ENCODE results near the gene BORCS6.

BORCS6 gene

DNA sequence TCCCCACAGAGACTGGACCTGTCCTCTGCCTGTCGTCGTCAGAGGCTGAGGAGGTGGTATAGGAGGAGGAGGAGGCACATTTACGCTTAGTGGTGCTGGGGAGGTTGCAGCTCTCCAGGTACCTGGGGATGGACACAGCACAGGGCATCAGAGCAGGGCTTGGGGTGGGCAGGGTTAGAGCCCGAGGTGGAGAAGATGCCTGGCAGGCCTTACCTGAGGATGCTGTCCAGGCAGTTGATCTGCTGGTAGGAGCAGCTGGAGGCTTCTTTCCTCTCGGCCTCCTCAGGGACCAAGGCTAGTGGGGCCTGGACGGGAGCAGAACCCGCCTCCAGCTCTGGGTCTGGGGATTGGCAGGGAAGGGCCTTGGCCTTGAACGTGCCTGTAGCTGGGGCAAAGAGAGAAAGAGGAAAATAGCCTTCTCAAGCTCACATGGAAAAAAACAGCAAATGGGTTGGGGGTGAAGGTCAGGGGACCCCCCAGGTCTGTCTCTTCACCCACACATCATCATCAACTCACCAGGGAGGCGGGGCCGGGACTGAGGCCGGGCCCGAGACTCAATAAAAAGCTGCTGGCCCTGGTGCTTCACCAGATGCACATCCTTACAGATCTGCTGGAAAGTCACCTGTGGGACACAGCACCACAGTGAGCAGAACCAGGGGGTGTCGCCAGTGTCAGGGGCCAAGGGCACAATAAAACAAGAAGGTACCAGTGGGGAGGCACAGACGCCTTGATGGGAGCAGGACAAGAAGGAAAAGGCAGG lies 43.4 kb downstream of the BORCS6 start:
- FAIRE-seq (no peak), DNase-seq (ENCODE audit: extremely low spot score, insufficient read length, low read depth) (no peak)

DNA sequence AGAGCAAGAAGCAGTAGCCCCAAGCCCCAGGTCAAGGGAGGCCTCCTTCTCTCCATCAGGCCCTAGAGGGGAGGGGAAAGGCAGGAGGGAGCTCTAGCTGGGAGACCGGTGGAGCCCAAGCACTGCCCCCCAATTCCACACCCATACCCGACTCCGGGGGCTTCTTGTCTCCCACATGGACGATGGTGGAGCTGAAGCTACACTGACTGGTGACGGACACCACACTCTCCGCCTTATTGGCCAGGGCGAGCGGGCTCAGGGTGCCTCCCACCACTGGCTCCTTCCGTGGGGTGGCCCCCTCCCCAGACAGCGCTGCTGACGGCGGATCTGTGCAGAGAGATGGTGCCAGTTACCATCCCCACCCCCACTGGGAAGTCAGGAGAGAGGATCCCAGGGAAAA lies 44.2 kb downstream of the BORCS6 start:
- no peak for FAIRE-seq
- no peak for DNase-seq (ENCODE audit: extremely low spot score, insufficient read length, low read depth)

DNA sequence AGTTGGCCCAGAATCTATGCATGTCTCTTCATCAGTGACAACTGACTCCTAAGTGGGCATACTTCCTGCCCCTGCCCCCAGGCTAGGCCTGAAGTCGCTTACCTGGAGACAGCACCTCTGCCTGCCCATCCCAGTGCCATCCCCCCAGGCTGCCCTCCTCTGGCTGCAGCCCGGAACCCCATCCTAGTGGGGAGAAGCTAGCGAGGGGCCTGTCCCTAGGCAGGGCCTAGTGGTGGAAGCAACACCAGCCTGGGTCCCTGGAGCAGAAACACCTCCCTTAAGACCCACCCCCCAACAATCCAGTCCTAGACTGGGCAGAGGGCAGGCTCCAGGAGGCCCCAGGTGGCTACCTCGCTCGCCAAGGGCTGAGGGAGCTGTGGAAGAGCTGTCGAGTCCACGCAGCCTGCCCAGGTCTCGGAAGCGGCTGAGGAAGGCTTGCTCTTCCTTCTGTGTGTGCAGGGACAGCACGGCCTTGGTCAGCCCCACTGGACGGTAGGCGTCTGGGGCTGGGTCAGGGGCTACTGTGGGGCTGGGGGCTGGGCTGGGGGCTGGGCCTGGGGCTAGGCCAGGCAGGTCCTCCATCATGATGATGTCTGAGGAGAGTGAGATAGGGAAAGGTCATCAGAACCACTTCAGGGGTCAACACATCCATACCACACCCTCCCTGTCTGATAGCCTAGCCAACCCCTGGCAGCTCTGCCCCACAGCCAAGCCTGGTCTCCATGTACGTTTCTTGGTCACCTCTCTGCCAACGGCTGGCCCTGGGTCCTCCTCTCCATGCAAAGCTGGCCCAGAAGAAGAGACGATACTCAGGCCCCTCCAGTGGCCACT lies 45.4 kb downstream of the BORCS6 start:
- no peak for DNase-seq (ENCODE audit: extremely low spot score, insufficient read length, low read depth)
- no peak for FAIRE-seq

DNA sequence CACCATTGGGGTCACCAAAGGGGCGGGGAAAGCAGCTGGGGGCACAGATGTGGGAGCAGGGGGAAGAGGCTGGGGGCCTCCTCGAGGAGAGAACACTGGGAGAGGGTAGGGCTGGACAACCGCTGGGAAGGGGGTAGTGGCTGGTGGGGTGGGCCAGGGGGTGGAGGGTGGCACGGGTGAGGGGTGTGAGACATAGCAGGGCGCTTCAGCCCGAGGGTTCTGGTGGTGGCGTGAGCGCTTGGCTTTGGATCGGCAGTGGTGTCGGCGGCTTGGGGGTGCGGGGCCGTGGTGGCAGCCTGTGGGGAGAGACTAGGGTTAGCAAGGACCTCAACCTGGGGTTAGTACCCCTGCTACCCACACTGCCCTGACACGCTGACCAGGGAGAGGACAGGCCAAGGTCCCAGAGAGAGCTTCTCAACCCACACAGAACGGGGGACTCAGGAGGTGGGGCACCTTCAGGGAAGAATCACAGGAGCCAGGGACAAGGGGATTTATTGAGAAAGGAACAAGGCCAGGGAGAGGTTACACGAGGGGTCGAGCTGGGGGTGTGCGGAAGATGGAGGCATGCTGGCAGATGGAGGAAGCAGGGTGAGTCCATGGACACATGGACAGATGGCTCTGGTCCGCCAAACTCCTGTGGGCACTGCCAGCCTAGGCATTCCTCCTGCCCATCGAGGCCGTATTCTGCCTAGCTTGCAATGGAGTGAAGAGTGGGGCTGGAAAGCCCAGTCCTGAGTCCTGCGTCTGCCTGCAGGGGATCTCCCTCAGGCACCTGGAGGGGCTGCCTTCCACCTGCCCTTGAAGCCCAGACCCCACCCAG lies 46.2 kb downstream of the BORCS6 start:
- no peak for FAIRE-seq
- DNase-seq (ENCODE audit: extremely low spot score, insufficient read length, low read depth): no peak

DNA sequence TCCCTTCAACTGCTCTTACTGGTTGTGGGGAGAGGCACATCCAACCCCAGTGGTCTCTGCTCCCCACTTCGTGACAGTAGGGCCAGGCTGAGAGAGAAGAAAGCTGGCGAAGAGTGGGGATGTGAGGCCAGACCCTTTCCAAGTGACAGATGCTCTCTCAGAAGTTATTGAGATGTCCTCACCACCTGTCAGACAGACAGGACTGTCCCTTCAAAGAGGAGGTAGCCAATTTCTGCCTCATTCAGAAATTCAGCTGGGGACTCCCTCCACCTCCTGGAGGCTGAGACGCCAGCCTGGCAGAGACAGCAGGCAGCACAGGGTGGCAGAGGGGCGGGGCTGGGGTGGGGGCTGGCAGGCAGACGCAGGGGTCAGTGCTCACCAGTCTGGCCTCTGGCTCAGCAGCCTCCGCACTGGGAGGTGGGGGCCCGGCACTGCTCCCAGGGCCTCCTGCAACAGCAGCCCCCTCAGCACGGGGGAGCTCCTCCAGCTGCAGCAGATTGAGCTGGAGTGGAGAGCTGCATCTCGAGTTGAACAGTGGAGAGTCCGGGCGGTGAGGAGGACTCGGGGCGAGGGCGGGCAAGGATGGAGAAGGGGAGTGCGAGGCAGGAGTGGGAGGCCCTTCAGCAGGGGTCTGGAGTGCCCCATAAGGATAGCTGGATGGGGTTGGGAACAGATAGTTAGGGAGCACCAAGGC lies 46.9 kb downstream of the BORCS6 start:
- FAIRE-seq: no peak

DNA sequence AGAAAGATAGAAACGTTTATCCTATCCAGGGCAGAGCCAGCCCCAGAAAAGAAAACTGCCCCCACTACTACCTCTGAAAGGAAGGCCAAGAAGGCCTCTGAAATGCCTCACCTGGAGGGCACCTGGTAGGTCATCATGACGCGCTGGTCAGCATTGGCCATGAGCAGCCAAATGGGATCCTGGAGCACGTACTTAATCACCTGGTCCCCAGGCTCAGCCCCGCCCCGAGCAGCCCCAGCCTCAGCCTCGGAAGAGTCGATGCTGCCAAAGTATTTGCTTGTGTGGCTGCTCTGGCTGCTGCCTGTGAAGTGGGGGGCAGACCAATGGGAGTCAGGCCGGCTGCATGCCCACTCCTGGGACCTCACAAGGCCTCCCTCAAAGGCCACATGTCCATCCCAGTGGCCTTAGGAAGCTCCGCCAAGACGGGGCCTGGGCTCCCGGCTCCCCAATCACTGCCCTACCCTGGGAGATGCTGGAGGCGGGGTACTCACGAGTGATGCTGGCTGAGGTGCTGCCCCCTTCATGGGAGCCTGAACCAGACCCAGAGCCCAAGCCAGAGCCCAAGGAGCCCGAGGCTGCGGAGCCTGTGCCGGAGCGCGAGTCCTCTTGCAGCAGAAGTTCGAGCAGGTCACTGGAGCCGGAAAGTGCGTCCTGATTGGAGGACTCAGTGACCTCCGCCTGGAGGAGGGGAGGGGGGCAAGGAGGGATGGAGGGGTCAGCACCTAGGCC lies 47.7 kb downstream of the BORCS6 start:
- DNase-seq (ENCODE audit: extremely low spot score, insufficient read length, low read depth) (no peak), FAIRE-seq (no peak)

More for the DNA sequence above, 46.9 kb downstream of the BORCS6 start:
- DNase-seq (ENCODE audit: extremely low spot score, insufficient read length, low read depth): no peak

DNA sequence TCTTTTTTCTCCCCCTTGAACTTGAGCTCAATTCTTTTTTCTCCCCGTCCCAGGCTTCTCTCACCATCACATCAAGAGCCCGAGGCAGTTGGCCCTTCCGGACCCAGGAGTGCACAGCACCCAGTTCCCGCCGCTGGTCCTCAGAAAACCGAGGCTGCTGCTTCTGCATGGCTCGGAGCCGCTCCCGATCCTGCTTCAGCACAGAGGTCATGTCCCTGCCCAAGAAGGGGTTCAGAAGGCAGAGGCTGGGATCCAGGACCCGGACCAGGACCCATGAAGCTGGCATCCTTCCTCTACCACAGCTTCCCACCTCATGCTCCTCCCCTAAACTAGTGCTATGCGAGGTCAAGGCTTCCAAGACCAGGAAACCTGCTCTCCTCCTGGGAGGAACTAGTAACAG lies 48.2 kb downstream of the BORCS6 start:
- no peak for DNase-seq (ENCODE audit: extremely low spot score, insufficient read length, low read depth)
- FAIRE-seq: no peak

DNA sequence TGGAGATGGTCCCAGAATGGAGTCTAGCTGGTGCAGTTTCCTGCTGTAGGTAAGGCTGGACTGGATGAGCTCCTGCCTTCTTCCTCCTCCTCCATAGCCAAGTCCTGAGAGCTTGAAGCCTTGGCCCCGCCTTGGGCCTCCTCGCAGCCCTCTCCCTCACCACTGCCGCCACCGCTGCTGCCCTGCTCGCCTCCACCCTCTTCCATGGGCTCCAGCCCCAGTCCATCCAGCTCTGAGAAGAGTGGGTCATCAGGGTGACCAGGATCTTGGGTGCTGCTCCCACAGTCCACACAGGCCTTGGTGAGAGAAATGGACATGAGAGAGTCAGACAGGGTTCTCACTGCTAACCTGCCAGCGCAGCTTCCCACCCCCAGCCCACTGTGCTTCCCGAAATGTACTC lies 48.9 kb downstream of the BORCS6 start:
- no peak for DNase-seq (ENCODE audit: extremely low spot score, insufficient read length, low read depth)
- FAIRE-seq: no peak

DNA sequence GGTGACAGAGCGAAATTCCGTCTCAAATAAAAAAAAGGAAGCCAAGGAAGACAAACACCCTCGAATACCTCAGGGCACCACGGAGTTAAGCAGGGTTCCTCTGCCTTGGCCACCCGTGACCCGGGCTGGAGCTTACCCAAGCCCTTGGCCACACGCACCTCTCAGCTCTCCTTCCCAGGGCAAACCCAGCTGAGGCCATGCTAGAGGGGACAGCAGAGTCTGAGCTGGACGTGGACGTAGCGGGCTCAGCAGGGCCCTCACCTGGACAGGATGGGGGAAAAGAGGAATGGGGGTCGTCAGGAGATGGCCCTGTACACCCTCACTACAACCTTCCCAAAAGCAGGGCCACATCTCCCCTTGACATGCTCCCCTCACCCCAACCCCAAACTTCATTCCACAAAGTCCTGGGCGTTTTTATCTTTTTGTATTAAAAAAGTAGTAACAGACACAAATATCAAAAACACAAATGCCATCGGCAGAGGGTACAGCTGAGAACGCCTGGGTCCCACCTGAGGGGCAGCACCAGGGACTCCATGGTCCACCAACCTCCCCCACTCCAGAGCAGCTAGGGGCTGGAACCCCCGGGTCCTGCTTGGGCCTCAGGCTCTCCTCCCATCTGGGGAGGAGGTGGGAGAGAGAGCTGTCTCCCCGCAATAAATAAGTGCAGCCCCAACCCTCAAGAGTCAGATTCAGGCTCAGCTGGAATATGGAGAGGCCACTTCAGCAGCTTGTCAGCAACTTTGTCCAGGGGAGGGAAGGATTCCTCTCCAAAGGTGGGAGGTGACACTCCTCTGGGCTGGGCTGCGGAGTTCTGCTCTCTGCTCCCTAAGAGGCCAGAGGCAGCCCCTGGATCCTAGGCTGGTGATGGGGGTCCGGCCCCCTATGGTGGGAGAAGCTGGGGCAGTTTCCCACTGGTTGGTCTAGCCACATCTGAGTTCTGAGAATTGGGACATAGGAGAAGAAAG lies 49.6 kb downstream of the BORCS6 start:
- no peak for DNase-seq (ENCODE audit: extremely low spot score, insufficient read length, low read depth)
- FAIRE-seq: no peak

DNA sequence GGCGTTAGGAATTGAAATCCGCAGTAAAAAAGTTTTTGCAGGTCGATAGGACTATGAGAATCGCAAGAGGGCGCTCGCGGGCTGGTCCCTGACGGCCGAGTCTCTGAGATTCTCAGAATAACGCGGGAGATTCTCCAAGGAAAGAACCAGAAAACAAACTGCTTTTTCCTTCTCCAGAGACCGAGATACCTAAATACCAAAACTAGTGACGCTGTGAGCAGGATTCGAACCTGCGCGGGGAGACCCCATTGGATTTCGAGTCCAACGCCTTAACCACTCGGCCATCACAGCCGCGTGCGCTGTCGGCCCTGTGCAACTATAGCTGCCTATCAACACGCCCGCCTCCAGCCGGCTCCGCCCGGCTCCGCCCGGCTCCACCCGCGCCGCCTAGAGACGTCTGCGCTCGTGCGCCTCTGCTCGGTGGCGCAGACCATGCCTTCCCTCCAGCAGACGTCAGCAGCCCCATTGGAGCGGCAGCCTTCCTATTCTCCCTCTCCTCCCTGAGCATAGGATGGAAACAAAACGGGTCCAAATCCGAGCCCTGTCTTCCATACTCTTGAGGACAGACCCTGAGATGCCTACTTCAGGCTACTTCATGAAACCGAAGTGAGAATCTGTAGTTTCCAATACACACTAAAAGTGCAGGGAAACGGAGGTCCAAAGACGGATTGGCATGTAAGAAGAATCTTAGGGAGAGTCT lies 51.2 kb downstream of the BORCS6 start:
- peak; percentile 94 for FAIRE-seq
- DNase-seq (ENCODE audit: extremely low spot score, insufficient read length, low read depth): peak; percentile 81

DNA sequence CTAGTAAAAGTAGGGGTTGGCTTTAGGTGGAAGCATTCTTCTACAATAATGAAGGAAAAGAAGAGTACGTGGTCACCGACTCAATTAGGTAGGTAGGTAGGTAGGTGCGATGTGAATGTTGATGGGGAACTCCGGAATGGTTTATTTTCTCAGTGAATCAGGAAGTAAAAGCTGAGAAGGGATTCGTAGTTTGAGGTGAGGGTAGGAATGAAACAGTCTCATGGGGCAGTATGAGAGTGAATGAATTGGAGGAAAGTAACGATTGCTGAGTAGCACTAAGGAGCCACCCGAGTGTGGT lies 51.7 kb downstream of the BORCS6 start:
- DNase-seq (ENCODE audit: extremely low spot score, insufficient read length, low read depth) (no peak), FAIRE-seq (no peak)

Measured in GM18507 (cell line).